Nephron progenitor cell (in vitro differentiated cells): ENCODE measurements around the gene OR13J1.

ENCODE experiments used
- DNase-seq: peaks from one replicate; pipeline ENCODE4 v3.0.0; 2021
- H3K27ac Mint-ChIP-seq: 2 replicates; pipeline ENCODE4 v1.8.0; 2021; ENCODE audit warnings: mild to moderate bottlenecking, moderate library complexity, mixed read lengths
- H3K27me3 Mint-ChIP-seq: 2 replicates; pipeline ENCODE4 v1.8.0; 2021; ENCODE audit warnings: mild to moderate bottlenecking, low read depth, mixed read lengths; ENCODE audit not compliant: poor library complexity
- H3K36me3 Mint-ChIP-seq: 2 replicates; pipeline ENCODE4 v1.8.0; 2021; ENCODE audit warnings: low read depth, mixed read lengths
- H3K4me1 Mint-ChIP-seq: 2 replicates; pipeline ENCODE4 v1.8.0; 2021; ENCODE audit warnings: mixed read lengths
- H3K4me3 Mint-ChIP-seq: 2 replicates; pipeline ENCODE4 v1.8.0; 2021; ENCODE audit warnings: mild to moderate bottlenecking, moderate library complexity, mixed read lengths
- H3K9me3 Mint-ChIP-seq: 2 replicates; pipeline ENCODE4 v1.8.0; 2021; ENCODE audit warnings: mild to moderate bottlenecking, moderate library complexity, mixed read lengths
- CTCF ChIP-seq: fragments of 200-600 bp; sonication (generic); IDR thresholded peaks from 2 replicates; pipeline ENCODE4 v1.5.0; 2021; ENCODE audit warnings: antibody characterized with exemption

The OR13J1 gene

GRCh38 chr9:35847792-35848572 is 22.2 kb downstream of the OR13J1 start:
- TF ChIP-seq CTCF = no peak
- Mint-ChIP-seq H3K4me1 (peaks cover 7% of the 10 kb centered on the region), H3K4me3 (no peak overlapping the region), H3K27ac (no peak overlapping the region), H3K27me3 (peaks cover 52% of the 10 kb centered on the region), H3K9me3 (no peaks in the 10 kb centered on the region), H3K36me3 (peaks cover 51% of the 10 kb centered on the region)
- DNase-seq = no peak

GRCh38 chr9:35845824-35846771 is 24.1 kb downstream of the OR13J1 start:
- DNase-seq = peak; percentile 24
- TF ChIP-seq CTCF = no peak
- Mint-ChIP-seq H3K9me3 (no peaks in the 10 kb centered on the region), H3K27me3 (peaks cover 45% of the 10 kb centered on the region), H3K27ac (no peak overlapping the region), H3K36me3 (peaks cover 44% of the 10 kb centered on the region), H3K4me1 (peaks cover 7% of the 10 kb centered on the region), H3K4me3 (peak overlapping the region; percentile 48)

- Mint-ChIP-seq H3K4me1 (peaks cover 7% of the 10 kb centered on the region), H3K4me3 (no peak overlapping the region), H3K36me3 (peaks cover 44% of the 10 kb centered on the region), H3K27ac (no peak overlapping the region), H3K27me3 (peaks cover 45% of the 10 kb centered on the region), H3K9me3 (no peaks in the 10 kb centered on the region)
- no peak for DNase-seq
- no peak for TF ChIP-seq CTCF
These were observed 25.5 kb downstream of the OR13J1 start for GRCh38 chr9:35844628-35845270.

- Mint-ChIP-seq H3K4me1 (peaks cover 7% of the 10 kb centered on the region), H3K36me3 (peaks cover 44% of the 10 kb centered on the region), H3K27ac (no peak overlapping the region), H3K9me3 (no peaks in the 10 kb centered on the region), H3K4me3 (no peak overlapping the region), H3K27me3 (peaks cover 45% of the 10 kb centered on the region)
- DNase-seq = no peak
- TF ChIP-seq CTCF = no peak
These were observed 27.4 kb downstream of the OR13J1 start for GRCh38 chr9:35842795-35843194.

- Mint-ChIP-seq H3K9me3 (no peaks in the 10 kb centered on the region), H3K36me3 (peaks cover 38% of the 10 kb centered on the region), H3K4me1 (peaks cover 7% of the 10 kb centered on the region), H3K27me3 (peaks cover 41% of the 10 kb centered on the region), H3K27ac (peak overlapping the region; percentile 37), H3K4me3 (no peak overlapping the region)
- DNase-seq = no peak
- no peak for TF ChIP-seq CTCF
These were observed 28.0 kb downstream of the OR13J1 start for GRCh38 chr9:35842020-35842745.
